Endometrial microvascular endothelial cells (primary cell): ENCODE results near the gene POU5F1. TPM values are rescaled to one million over a fixed set of nuclear protein-coding genes. Genes with fewer than 3 reads are reported as not detected.

ENCODE experiments used
- in situ Hi-C: cut with HindIII; loops from 2 replicates; pipeline ENCODE4 v1.10.0; 2017; ENCODE audit warnings: low sequenced_read_pairs, low pct_unique_long_range_greater_than_20kb; ENCODE audit errors: inconsistent ontology term
- total RNA-seq: library from RNA; depleted of rRNA; stranded (reverse); fragments of >200 nt; gene quantifications from one replicate; pipeline ENCODE4 v1.2.3, GENCODE V29; 2015; ENCODE audit errors: inconsistent ontology term

Gene POU5F1
- total RNA-seq, 1 donor from 2014 or later, result 6.4 TPM

DNA sequence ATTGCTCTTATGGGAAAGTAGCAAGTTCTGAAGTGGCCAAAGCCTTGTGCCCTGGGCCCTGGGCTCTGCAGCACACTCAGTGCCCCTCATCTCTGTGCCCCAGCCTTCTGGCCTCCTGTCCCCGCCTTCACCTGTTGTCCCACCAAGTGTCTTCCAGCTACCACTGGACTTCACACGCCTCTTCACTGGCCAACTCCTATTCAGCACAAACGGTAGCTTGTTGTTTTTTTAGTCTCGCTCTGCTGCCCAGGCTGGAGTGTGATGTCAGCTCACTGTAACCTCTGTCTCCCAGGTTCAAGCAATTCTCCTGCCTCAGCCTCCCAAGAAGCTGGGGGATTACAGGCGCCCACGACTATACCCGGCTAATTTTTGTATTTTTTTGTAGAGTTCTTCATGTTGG lies 17.7 kb downstream of the POU5F1 start:
- in situ Hi-C loops, result no loop called here

DNA sequence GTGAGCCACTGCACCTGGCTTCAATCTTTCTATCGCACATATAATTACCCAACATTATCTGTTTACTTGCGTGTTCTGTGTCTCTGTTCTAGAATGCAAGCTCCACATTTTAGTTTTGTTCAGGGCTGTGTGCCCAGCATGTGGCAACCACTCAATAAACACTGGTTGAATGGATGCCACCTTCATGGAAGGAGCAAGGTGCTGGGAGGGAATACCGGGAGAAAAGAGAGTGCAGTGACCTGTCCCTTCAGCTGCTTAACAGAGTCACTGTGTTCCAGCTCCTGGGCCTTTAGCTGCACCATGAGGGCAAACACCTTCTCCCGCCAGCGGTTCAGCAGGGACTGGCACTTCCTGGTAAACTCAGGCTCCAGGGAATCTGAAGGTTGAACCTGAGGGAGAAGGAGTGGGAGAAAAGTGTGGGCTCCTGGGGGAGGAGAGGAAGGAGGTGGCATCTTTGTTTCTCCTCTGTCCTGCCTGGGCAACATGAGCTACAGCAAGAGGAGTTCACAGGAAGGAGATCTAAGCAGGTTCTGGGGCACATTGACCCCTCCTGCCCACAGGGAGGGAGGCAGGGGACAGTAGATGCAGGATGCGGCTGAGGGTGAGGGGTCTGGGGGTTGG lies 20.5 kb downstream of the POU5F1 start:
- in situ Hi-C loops, result no loop called here

DNA sequence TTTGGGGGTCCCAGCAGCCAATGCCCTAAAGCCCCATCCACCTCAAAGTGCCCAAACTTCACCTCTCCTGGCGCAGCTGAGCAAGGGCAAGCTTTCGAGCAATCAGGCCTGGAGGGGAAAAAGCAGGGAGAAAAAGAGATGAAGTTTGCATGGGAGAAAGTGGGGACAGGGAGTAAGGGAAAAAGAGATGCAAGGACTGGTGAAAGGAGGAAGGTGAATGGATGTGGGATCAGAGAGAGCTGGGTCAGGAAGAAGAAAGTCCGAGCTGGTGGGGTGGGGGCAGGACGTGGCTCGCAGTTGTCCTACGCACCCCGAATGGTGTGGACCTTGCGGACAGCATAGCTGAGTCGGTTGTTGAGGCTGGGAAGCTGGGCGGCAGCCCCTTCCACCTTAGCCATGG lies 25.1 kb downstream of the POU5F1 start:
- in situ Hi-C loops, result no loop called here

DNA sequence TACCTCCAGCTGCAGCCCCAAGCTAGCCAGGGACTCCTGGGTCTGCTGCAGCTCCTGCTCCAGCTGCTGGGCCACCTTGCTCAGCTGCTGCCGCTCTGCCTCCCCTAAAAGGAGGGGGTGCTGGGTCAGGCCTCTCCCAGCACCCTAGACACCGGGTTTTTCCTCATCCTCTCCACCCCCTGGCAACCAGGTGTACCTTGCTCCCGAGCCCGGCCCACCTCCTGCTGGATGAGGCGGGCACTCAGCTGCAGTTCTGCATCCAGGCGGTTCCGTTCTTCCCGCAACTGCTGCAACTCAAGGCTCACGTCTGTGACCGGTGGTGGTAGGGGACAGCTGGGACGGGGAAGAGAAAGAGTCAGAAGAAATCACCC lies 25.5 kb downstream of the POU5F1 start:
- in situ Hi-C loops, result no loop called here

DNA sequence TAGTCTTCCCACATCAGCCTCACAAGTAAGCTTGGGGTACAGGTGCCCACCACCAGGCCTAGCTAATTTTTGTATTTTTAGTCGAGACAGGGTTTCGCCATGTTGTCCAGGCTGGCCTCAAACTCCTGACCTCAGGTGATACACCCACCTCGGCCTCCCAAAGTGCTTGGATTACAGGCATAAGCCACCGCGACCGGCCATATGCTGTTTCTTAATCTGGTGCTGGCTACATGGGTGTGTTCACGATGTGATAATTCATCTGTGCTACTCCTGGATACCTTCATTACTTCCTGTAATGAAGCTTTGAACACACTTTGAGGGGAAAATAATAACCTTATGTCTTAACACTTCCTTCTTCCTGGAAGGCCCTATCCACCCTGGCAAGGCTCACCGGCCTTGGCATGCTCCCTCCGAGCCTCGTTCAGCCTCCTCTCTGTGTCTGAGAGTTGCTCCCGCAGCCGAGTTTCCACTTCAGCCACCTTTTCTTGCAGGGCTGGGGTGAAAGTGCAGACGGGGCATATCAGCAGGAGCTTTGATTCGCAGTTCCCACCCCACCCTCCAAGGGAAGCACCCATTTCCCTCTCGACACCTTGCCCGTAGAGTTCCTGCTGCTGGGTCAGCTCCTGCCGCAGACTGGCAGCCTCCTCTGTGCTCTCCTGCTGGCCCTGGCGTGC lies 26.0 kb downstream of the POU5F1 start:
- in situ Hi-C loops, result no loop called here

DNA sequence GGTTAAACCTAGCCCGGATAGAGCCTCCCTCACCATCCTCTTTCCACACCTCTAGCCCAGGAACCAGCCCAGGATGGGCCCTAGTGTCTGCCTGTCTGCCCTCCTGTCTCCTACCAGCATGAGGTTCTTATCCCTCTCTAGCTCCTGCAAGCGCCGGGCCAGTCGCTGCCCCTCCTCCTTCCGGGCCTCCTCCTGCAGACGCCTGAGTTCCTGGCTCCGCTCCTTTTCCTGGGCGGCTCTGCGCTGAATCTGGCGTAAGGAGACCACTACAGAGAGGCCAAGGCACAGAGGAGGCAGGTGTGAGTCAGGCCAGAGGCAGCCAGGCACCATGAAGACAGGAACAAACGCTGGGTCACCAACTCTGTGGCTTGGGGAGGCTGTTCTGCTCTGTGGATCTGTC lies 27.3 kb downstream of the POU5F1 start:
- in situ Hi-C loops, result no loop called here

DNA sequence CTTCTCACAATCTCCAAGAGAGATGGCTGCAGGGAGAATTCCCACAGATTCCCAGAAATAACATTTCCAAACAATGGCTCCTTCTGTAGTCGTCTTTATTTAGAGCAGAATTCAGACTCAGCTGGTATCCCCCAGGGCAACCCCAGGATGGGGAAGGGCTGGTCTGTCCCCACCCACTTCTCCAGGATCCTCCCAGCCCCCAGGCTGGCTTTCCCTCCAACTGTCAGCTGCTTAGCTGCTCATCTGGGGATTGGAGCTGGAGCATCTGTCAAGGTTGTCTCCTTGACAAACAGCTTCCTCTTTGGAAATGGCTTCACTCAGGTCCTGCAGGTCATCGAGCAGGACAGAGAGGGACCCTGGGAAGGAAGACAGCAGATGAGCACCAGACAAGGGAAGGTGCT lies 28.1 kb downstream of the POU5F1 start:
- in situ Hi-C loops, result no loop called here

DNA sequence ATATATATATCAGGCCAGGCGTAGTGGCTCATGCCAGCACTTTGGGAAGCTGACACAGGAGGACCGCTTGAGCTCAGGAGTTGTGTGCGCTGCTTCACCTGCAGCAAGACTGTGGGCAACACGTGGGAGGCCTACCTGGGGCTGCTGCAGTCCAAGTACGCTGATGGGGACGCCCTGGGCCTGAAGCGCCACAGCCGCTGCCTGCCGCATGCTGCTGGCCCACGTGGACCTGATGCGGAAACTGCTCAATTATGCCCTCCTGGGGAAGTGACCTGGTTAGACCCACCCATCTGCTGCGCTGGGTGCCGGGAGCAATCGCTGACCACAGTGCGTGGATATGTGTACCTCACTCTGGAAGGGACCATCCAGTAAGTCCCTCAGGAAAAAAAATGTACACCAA lies 29.8 kb downstream of the POU5F1 start:
- in situ Hi-C loops, result no loop called here

DNA sequence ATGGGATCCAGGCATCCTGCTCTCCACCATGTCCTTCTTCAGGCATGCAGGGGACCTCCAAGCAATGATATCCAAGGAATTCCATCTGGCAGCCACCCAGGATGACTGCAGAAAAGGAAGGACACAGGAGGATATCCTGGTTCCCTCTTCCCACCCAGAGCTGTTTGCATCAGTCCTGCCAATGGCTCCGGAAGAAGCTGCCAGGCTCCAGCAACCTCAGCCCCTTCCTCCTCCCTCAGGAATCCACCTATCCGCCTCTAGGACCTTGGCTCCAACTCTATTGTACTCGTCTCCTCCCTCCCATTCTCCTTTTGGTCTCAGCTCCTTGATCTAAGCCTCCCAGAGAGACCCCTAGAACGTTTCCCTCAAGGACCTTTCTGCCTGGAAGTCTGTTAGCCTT lies 30.9 kb downstream of the POU5F1 start:
- in situ Hi-C loops, result no loop called here

DNA sequence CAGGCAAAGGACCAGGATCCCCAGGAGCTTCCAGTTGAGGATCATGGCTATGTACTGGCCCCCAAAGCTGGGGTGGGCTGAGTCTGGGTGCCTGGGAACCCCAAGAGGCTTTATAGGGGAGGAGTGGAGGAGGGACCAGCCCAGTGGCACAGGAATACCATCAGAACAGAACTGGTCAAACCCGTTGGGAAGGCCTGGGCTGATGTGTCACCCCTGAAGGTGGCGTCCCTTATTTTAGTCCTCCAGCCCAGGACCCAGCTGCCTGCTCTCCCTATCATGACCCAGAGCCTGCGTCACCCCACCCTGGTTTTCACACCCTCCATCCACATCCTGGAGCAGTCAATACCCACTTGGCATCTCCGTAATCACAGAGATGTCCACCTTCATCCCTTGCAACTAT lies 31.5 kb downstream of the POU5F1 start, which contains the start of gene PSORS1C2:
PSORS1C2 (minus strand) TSS at position 85 of the 400 bp plus-strand sequence; CDS start at position 45, 40 bp downstream.
- in situ Hi-C loops, result no loop called here

DNA sequence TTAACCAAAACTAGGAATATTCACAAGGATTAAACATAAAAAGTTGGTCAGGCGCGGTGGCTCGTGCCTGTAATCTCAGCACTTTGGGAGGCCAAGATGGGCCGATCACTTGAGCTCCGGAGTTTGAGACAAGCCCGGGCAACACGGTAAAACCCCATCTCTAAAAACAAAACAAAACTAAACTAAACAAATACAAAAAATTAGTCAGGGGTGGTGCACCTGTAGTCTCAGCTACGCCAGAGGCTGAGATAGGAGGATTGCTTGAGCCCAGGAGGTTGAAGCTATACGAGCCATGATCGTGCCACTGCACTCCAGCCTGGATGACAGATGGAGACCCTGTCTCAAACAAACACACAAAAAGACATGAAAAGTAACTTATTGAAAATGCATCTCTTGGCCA lies 34.8 kb downstream of the POU5F1 start:
- in situ Hi-C loops, result no loop called here

DNA sequence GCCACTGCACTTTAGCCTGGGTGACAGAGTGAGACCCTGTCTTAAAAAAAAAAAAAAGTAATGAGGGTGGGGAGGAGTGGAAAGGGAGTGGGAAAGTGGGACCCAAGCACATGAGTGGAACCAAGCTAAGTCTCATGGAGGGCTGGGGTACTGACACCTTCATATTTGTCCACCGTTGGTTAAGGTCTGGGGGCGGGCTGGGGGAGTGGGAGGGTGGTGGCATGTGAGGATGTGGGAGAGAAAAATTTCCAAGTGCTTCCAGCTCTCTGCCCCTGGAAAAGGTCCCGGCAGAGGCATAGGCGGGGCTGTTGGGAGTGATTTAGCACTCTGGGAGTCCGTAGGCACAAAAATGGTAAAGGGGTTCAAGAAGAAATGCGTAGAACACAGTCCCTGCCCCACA lies 37.7 kb downstream of the POU5F1 start:
- in situ Hi-C loops, result no loop called here

DNA sequence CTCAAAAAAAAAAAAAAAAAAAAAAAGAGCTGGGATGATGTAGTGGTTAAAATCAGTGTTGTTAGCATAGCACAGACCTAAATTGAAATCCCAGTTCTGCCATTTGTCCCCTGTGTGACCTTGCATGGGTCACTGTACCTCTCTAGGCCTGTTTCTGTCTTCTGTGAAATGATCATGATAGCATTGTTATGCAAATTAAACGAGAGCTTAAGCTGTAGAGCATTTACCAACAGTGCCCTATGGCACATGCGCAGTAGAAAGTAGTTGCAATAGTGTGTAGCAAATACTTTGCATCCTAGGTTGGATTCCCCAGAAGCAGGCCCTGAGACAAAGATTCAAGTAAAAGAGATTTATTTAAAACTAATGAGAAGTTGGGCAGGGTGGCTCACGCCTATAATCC lies 38.9 kb downstream of the POU5F1 start:
- in situ Hi-C loops, result no loop called here

DNA sequence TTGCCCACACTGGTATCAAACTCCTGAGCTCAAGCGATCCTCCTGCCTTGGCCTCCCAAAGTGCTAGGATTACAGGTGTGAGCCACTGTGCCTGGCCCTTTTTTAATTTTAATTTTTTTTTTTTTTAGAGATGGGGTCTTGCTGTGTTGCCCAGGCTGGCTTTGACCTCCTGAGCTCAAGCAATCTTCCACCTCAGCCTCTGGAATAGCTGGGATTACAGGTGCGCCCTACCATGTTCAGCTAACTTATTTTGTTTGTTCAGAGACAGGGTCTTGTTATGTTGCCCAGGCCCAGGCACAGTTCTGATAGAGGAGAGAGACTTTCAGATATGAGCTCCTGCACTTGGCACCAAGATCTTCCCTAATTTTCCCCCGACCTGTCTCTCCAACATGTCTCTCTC lies 39.7 kb downstream of the POU5F1 start:
- in situ Hi-C loops, result no loop called here

DNA sequence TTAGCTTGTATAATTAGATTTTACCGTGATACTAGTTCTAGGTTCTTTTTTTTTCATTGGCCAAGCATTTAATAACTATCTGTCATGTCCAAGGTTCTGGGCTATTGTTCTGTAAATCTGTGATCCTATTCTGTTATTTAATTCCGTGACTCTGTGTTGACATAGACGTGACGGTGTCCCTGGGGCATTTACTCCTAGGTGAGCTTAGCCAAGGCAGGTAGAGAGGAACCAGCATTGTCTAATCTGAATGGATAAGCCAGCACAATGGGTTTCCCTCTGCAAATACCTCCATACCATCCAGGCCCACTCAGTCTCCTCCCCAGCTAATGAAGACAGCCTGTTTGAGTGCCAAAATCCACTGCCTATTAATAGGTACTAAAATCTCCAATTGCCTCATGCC lies 41.4 kb downstream of the POU5F1 start:
- in situ Hi-C loops, result no loop called here

DNA sequence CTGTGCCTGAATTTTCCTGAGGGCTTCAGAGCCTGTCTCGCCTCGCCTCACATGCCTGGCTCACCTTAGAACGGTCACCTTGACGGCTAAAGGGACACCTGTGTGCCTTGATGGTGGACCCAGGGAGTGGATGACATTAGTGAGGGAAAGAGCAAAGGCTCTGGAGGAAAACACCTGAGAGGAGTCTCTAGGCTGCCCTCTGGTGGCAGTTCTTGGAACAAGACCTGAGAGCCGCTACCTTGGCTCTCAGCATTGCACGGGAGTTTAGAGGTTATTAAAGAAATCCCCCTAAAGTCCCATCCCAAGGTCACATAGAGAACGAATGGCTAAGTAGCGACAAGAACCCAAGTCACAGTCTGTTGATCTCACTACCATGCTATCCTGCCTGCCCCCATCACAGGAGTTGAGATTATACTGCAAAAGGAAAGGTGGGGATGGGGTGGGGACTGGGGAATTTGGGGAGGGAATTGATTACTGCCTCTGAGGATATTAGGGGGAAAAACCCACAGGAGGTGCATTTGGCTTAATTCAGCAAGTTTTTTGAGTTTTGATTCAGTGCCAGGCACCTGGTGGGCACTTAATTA lies 42.3 kb downstream of the POU5F1 start:
- in situ Hi-C loops, result no loop called here

DNA sequence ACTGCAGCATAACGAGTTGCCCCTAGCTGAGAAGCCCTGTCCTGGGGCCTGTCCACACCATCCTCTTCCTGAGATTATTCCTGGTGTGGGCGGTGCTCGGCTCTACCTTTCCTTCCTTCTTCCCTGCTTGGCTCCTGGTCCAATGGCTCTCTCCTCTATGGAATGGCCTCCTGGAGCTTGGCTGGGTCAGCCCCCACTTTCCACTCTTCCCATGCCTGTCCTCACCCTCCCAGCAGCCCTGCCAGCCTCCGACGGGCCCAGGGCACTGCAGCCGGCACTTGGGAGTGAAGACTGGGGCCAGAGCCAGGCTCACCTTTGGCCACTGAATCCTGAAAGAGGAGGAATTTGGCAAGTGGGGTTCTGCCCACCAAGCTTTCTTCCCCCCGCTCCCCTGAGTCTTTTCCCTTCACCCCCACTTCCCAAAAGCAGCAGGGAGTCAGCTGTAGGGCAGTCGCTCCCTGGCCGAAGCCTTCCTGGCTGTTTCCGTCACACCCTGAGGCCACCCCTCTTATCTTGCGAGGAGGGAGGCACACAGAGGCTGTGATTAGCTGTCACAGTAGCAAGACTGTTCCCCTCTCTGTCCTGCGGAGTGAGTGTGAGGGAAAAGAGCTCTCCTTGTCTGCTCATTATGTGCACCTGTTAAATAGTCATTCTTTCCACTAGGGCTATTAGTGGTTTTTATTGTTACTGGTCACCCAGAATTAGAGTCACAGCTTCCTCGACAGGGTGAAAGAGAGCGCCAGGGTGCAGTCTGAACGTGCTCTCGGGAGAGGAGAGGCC lies 43.9 kb downstream of the POU5F1 start:
- in situ Hi-C loops, result no loop called here

DNA sequence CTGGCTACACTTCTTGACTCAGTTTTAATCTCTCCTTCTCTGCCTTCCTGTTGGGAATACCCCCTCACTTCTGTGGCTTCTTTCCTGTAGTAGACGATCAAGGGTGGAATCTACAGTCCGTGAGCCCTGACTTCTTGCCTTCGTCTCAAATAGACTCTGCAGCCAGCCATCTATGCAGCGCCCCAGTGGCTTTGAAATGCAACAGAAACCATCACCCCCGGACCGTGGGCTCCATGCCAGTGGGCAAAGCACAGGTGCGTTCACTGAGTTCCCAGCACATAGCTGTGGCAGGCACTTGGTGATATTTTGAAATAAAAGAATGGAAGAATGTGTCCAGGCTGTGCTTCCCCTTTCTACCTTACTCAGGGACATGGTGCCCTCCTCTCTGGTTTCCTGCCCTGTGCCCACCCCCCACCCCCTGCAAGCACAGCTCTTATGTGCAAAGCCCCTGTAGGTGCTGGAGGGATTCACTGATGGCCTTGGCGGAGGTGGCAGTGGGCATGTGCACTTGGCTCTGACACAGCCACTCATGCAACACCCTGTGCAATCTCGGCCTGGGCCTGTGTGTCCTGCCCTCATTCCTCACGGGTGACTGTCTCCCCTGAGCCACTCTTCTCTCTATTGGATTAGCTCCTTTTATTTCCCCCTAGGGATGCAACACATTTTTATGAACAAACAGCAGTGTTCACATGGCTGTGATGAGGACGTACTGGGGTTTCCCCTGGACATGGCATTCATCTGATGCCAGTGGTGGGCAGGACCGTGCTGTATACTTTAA lies 44.7 kb downstream of the POU5F1 start:
- in situ Hi-C loops, result no loop called here

DNA sequence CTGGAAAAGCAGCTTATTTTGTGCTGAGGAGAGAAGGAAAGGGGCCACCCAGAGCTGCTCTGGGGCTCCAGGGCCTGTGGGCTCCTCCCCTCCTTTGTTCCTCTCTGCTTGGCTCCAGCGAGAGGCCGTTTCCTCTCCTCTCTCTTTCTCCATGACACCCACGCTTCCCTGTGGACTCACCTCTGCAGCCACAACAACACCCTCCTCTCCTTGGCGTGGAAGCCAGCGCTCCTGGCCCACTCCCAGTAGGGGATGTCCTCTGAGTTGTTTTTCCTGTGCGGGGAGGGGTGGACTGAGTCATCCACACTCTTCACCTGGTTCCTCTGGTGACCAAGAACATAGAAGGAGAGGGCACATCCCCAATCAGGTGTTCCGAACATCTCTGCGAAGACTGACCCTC lies 45.3 kb downstream of the POU5F1 start:
- in situ Hi-C loops, result no loop called here
